Stimulated activated CD8-positive, alpha-beta memory T cell treated with anti-CD3 and anti-CD28 coated beads, Interleukin-15, amount 100 ng/mL, for 1 hour (primary cell): ENCODE results near the gene AGAP3.

Experiments used
- DNase-seq: peaks from one replicate; pipeline ENCODE4 v3.0.0-alpha.2; 2020; ENCODE audit warnings: low read depth

The AGAP3 gene

DNA sequence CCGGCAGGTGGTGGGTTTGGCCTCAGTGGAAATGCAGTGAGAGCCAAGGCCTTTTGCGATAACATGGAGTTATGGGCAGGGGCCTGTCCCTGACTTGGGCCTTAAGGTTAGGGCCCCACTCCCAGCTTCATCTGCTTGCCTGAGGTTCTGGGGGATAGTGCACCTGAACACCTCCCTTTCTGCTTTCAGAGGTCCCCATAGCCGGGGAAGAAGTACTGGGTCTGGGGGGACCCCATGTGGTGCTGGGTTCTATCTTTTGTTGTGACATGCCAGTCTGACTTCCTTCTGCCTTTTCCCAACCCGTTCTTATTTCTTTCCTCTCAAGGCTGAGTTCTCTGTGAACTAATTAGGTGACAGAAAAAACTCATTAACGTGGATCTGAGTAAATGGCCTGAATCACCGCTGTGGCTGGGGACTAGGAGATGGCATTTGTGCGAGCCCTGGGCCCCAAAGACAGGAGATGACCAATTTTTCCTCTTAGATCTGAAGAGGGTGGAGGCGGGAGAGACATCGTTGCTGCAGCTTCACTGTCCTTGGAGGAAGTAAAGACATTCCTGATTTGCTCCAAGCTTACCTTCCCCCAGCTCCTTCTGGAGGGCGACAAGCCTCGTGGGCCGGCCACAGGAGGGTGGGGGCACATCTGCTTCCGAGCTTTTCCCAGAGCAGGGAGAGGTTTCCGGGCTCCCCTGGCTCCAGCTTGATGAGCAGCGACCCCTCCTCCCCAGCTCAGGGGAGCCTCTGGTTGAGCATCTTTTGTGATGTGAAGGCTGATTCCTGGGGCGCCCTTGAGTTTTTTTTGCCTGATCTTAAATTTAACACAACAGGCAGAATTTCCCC lies 2.0 kb downstream of the AGAP3 start:
- DNase-seq, result no peak

DNA sequence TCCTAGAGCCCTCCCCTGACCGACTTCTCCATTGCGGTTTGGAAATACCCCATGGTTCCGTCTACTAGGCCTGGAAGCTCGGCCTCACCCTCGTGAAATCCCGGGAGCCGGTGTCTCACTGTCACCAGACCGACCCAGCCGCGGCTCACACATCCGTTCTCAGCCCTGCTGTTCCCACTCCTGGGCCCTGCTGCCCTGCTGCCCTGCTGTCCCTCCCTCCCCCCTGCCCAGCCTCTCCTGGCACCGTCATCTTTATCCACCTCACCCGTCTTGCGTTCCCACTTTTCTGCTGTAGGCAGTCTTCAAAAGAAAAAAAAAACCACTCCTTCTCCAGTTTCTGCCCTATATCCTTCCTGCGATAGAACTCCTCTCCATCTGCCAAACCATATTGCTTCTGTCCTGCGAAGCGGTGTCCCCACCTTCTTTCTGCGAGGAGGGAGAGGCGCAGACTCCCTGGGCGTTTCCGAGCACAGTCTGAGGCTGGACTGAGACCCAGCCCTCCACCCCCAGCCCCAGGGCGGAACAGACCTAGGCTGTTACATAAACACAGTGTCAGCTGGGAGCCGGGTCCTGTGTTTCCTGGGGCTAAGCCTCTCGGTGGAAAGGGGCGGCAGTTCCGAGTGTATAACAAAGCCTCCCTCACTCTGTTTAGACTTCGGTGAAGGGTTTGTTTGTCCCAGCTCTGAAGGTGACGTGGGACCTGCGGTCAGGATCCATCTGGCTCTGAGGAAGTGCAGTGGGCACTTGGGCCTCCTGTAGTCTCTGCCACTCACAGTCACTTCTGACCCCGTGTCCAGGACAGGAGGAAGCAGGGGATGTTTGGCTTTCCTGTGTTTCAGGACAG lies 2.8 kb downstream of the AGAP3 start:
- DNase-seq, result no peak

DNA sequence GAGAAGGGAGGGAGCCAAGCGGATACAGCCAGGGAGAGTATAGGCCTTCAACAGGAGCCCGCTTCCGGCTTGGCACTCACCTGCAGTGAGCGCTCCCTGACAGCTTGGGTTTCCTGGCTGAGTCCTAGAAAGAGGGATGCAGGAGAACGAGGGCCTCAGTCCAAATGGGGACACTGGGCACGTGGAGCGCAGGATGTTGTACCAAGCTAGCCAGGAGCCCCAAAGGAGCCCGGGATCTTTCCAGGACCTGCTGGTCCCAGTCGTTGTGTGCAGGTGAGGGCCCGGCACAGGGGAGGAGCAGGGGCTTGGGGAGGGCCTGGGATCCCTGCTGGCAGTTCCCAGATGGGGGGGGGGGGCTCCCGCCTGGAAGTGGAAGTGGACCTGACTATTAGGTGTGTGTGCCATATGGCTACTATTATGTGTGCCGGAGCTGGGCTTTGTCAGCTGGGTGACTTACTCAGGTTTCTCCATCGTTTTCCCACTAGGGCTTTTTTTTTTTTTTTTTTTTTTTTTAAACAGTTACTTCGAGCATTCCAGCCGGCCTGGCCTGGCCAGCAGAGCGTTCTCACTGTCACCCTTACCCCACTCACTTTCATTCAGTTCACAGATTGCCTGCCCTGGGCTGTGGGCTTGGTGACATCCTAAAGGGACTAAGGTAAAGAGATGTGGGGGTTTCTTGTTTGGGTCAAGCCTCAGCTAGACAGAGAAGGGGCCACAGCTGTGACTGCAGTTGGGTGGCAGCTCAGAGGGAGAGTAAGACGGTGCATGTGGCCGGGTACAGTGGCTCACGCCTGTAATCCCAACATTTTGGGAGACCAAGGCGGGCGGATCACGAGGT lies 3.8 kb downstream of the AGAP3 start:
- DNase-seq, result no peak

DNA sequence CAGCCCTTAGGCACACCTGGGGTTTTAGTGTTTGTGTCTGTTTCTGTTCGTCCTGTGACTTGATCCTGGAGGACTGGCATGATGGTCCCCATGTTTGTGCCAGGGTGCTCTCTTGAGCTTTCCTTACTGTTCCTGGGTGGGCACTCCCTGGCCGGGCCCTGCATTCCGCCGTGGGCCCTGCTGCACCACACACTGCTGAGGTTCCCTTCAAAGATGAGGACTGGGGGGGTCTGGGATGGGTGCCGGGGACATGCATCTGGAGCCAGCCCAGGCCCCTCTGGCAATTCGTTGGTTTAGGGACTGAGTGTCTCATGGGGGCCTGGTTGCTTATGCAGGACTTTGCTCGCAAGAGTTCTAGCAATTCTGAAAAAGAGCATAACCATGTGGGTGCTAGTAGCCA lies 4.7 kb downstream of the AGAP3 start:
- DNase-seq, result no peak

DNA sequence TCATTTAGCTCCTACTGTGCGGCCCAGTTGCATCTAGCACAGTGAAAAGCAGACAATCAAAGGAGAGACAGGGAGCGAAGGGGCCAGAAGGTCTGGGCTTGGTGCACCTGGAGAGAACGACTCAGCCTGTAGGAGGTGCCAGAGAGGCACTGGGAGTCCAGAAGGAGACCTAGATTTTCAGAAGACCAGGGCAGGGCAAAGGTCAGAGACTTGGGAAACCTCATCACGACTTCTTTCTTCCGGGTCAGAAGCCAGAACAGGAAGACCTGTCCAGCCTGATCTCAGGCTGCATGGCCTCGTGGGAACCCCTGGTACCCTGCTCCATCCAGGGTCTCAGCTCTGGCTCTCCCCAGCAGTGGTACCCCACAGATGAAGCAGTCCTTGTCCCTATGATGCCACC lies 5.2 kb downstream of the AGAP3 start:
- DNase-seq, result no peak

DNA sequence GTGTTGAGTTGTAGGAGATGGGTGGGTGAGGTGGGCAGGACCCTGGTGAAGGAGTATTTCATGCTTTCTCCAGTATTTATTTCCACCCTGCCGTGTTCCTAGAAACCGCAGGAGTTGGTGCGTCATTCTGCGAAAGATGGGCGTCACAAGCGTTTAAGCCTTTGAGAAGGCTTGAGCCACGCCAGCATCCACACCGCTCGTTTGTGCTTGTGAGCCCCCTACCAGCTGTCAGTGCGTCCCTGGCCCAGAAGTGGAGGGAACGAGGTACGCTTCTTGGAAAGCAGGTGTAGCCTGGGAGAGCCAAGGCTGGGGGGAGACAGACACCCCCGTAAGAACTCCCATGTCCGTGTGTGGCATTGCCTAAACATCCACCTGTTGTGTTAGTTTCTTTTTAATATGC lies 5.7 kb downstream of the AGAP3 start:
- DNase-seq, result no peak

DNA sequence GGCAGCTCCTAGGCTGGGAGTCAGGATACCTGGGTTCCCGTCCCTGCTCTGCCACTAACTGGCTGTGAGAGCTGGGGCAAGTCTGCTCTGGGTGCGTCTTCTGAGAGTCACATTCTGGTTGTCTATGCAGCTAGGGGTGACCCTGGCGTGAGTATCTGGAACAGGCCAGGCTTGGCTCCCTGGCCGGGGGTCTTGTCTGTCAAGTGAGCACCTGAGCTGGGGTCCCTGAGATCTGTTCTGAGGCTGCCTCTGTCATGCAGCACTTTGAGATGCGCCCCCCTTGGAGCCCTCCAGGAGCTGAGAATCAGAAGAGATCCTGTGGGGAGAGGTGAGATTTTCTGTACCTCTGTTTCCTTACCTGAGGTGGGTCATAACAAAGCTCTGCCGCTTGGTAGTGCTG lies 7.5 kb downstream of the AGAP3 start:
- DNase-seq, result no peak

DNA sequence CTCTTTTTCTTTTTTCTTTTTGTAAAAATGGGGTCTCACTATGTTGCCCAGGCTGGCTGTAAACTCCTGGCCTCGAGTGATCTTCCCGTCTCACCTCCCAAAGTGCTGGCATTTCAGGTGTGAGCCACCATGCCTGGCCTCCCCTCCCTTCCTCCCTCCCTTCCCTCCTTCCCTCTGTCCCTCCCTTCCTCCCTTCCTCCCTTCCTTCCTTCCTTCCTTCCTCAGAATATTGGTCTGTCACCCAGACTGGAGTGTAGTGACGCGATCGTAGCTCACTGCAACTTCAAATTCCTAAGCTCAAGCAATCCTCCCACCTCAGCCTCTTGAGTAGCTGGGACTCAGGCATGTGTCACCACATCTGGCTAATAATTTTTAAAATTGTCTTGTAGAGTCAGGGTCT lies 8.4 kb downstream of the AGAP3 start:
- DNase-seq, result no peak

DNA sequence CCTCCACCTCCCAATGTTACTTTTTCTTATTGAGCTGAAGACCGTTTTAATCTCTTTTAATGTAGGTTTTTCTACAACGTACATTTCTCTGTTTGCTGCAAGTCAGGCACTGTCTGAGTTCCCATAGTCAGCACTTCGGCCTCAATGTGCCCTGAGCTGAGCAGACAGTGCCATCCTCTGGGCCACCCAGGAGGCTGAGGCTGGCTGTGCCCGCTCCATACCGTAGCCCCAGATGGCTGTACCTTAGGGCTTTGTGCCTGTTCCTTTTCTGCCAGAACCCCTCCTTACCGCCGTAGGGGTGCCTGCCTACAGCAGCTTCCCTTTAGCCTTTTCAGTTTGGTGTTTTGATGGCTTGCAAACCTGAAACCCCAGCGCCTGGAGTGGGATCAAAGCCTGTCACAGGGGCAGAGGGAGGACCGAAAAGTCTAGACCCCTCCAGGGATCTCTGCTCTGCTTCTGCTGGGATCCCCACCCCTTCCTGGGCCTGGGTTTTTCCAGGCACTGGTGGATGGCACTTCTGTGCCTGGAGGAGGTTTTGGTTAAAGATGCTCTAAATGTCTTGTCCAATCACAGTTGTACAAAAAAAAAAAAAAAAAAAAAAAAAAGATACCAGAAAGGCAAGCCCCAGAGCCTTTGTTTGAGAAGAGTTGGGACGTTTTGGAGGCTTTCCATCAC lies 9.0 kb downstream of the AGAP3 start:
- no peak for DNase-seq

DNA sequence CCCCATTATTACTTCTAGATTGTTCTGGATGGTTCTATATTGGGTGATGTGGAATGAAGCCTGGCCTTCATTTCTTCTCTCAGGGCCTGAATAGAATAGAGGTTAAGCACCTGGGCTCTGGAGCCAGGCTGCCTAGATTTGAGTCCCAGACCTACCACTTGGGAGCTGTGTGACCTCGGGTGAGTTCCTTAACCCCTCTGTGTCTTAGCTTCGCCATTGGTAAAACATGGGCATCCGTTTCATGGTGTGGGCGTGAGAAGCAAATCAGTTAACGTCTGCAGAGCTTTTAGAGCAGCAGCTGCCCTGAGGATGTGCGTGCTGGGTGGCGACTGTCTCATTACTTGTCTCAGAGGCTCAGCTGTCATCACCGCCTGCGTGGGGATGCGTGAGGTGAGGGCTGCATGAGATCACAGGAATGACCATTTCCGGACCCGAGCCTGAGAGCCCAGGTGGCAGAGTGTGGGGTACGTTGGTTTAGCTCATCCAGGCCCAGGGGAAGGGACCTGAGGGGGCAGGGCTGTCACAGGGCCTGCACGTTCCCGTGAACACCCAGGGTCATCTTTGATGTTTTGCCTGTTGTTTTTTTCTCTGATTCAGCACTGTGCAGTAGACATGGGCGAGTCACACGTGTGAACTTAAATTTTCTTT lies 9.7 kb downstream of the AGAP3 start:
- no peak for DNase-seq

DNA sequence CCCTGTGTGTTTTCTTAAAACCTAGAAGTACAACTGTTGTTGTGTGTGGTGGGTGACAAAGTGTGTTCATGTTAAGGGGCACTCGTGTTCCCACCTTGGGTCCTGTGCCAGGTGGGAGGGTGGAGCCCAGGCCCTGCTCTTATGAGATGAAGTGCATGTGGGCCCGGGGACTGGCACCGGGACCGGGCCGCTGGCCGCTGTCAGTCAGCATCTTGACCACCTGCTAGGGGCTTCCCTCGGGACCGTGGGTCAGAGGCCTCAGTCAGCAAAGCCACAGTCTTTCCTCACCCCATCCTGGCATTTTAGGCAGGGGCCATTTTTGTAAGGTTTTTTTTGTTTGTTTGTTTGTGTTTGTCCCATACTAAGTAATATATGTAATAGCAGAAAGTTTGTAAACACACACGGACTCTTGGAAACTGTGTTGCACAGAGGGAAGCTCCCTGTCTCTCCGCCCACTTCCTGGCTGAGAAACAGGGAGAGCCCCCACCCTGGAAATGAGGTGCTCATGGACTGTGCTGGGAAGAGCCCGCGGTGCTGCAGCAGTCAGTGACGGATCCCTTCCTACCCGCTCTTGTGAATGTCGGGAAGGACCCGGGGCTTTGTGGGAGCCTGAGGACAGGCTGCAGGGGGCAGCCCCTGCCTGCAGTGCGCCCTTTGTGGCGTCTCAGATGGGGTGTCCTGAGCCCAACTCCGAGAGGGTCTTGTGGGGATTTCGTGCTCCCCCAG lies 13.4 kb downstream of the AGAP3 start:
- DNase-seq, result no peak

DNA sequence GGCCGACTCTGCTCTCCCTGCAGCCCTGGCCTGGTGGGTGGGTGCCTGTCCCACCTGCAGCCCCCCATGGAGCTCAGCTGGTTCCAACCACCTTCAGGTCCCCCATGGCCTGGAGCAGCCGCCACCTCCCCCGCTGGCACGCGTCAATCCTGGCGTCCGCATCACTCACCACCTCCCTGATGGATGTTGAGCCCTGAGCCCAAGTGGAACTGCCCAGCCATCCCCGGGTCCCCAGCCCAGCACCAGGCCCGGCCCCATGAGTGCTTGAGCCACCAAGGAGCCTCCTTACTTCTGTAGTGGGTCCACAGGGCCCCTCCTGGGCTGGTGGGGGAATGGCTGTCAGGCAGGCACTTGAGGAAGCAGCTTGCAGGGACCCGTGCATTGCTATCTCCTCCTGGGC lies 14.6 kb downstream of the AGAP3 start:
- no peak for DNase-seq

DNA sequence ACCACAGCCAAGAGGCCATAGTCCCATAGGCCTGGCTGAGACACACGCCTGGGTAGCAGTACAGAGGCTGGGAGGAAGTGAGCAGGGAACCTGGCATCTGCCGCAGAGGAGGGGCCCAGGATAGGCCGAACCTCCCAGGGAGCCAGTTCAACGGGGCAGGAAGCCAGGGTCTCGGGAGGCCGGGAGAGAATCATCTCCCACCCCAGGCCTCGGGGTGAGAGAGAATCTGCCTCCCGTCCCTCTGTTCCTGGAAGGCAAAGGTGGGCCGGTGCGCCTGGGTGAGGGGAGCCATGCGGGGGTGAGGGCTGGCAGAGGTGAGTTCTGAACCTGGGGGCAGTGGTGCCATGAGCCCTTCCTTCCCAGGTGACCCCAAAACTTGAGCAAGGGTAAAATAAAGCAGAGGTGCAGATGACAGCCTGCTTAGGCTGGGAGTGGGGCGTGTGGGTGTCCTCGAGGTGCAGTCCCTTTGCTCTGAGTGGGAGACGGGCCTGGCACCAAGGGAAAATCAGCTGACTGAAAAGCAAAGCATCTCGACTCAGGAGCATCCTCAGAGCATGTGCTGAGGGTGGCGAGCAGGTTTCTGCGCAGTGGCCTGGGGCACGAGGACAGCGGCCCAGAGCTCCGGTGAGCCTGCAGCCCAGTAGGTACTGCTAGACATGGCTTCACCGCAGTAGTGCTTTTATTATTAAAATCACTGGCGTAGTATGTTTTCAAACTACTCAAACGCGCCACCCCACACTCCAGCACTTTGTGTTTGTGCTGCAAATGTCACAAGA lies 15.5 kb downstream of the AGAP3 start:
- DNase-seq, result no peak

DNA sequence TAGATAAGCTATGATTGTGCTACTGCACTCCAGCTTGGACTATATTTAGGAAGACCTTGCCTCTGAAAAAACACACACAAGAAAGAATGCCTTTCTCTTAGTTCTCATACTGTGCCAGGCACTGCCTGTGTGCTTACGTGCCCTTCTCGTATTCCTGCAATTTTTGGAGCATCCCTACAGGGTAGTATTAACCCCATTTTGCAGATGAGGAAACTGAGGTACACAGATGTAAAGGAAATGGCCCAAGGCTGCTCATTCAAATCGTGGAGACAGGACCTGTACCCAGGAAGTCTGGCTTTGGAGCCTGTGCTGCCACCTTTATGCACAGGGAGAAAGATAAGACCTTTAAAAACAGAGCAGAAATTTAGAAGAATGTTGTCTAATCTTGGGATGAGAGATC lies 16.7 kb downstream of the AGAP3 start:
- no peak for DNase-seq

DNA sequence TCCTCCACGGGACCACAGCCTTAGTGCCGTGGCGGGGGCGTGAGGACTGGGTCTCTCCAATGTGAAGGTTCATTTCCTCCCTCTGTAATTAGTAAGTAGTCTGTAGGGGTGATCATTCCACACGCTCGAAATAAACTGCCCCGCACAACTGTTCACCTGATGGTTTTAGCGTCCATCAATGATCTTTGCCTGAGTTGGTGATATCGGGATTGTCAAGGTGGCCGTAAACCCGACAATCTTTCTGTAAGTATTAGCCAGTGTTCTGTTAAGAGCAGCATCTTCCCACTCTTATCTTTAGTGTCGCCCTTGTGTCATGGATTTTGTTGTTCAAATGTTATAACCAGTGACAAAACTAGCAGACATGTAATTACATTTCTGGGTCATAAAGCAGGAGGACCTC lies 17.7 kb downstream of the AGAP3 start:
- no peak for DNase-seq

DNA sequence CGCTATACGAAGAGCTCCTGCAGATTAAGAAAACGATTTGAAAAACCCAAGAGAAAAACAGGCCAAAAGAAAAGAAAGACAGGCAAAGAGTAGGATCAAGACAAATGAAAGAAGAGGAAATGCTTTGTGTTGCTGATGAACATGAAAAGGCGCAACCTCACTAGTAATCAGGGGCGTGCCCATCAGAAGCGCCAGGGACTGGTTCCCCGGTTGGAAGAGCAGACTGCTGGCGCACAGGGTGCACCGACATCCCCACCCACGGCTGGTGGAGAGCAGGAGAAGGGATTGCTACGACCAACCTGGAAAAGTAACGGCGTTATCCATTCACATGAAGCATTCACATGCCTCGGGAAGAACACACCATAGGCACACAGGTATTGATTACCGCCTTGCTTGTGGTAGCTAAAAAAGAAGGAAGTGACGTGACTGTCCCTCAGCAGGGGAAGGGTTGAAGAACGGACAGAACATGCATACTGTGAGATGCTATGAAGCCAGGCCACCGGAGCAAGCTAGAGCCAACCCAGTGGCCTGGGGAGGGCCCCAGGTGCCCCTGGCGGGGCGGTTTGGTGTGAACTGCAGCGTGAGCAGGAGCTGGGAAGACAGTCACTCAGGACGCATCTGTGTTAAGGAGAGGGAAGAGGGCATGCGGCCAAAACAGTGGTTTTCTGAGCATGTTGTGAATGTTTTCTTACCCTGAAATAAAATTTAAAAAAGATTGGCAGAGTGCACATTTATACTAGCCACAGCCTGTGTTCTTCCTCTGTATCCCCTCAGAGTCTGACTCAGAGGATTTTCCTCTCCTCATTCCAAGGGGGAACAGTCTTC lies 18.3 kb downstream of the AGAP3 start:
- no peak for DNase-seq

DNA sequence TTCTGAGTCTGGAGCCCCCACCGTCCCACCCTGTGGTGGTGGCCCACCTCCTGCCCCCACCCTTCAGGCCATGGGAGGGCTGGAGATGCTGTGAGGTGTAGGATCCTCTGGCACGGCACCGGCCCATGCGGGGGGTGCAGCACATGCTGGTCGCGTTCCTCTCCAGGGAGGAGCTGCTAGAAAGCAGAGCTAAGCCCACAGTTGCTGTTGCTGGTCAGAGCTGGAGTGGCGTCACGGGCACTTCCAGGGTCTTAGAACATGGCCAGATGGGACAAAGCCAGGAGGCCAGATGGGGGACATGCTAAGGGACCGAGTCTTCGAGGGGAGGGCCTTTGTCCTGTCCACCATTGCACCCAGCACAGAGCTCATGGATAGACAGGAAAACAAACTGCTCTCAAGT lies 21.6 kb downstream of the AGAP3 start:
- no peak for DNase-seq

DNA sequence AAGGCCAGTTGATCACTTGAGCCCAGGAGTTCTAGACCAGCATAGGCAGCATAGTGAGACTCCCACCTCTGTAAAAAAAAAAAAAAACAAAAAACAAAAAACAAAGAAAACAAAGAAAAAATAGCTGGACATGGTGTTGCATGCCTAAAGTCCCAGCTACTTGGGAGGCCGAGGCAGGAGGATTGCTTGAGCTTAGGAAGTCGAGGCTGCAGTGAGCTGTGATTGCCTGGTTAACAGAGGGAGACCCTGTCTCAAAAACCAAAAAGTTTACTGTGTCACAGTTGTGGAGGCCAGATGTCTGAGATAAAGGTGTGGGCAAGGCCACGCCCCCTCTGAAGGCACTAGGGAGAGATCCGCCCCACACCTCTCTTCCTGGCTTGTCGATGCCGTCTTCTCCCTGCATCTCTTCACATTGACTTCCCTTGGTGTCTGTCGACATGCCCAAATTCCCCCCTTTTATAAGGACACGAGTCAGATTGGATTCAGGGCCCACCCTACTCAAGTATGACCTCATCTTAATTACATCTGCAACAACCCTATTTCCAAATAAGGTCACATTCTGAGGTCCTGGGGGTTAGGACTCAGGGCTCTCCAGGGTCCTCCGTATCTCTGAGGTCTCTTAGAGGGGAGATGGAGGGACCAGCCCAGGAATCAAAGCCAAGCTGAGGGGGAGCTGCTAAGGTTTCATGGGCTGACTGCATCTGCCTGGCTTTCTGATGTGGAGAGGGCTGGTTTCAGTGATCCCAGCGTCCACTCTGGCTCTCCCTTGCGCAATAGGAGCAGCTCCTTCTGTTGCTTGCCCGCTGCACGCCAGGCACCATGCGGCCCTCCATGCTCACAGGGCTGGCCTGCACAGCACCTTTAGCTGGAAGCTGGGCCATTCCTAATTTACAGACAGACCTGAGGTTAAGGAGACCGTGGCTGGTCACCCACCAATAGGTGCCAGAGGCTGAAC lies 23.1 kb downstream of the AGAP3 start:
- DNase-seq, result no peak
